ENCODE results near the gene INPP4B. TPM values are rescaled to one million over a fixed set of nuclear protein-coding genes. Genes with fewer than 3 reads are reported as not detected.
A peak's percentile ranks its signal among the peaks of the same experiment; 100 is the strongest.

INPP4B gene
- total RNA-seq, 1 donor from 2014 or later = 143 TPM

DNA sequence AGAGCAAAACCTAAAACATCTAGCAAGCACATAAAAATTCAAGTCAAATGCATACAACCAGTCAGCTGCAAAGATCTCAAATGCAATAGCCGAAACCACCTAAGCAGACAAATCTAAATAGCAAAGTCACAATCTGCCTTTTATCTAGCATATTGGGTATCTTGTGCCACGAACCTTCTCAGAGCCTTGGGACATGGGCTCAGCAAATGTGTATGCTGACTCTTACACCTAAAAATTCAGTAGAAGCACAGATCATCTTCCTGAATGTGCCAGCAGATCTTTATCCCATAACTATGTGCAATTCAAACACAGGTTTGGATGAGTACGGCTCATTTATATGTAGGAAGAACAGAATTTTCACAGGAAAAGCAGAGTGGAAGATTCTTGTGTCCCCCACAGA, 492.1 kb downstream of the INPP4B start:
- DNase-seq (ENCODE audit: low read depth) = no peak

DNA sequence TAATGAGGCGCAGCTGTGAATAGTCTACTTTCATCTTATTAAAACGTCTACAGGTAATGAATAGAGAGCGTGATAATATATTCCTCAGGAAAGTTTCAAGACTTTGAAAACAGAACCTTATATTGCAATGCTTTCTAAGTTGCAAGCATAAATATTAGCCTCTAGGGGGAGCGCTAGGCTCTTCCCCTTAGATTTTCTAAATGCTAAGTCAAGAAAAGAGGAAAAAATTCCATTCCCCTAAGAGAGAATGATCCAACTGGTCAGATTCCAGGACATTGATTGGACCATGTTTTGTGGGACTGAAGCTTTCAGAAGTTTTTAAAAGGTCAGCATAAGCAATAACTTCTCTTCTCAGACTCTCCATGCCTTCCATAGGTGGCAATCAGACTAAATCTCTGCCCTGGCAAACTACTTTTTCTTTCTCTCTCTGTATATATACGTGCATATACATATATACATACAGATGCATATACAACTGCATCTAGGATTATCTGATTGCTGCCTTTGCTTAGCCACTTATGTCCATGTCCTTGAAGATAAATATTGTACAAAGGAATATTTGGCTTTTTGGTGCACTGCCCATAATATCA, 492.9 kb downstream of the INPP4B start:
- DNase-seq (ENCODE audit: low read depth) = peak; percentile 73

DNA sequence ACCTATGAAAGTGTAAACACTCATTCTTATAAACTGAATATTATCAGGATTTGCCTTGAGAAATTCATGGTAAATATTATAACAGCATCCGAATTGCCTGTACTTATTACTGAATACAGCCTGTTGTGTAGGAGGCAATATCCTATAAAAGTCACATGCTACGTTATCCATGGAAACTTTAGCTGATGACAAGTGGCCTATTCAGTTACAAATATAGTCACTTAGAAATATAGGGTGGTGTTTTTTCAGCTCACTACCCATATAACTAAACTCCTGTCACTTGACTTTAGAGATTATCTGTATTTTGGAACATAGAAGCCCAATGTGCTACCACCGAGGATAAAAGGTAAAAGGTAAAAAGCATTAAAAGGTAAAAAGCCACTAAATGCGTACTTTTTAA, 493.4 kb downstream of the INPP4B start:
- DNase-seq (ENCODE audit: low read depth) = no peak

DNA sequence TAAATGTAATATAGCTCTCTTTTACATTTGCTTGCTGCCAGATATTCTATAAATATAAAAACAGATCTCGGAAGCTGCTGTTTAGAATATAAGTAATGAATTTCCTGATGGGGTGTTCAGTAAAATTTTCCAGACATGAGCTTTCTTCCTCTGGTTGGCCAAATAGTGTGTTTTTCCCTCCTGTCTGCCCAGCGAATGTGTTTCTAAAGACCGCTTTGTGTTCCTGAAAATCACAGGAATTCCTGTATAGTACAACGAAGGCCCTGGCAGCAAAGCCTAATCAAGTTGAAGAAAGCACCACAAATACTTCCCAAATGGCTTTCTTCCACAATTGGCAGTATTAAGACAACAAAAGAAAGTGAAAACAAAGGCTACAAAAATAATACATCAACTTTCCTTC, 494.1 kb downstream of the INPP4B start:
- no peak for DNase-seq (ENCODE audit: low read depth)

DNA sequence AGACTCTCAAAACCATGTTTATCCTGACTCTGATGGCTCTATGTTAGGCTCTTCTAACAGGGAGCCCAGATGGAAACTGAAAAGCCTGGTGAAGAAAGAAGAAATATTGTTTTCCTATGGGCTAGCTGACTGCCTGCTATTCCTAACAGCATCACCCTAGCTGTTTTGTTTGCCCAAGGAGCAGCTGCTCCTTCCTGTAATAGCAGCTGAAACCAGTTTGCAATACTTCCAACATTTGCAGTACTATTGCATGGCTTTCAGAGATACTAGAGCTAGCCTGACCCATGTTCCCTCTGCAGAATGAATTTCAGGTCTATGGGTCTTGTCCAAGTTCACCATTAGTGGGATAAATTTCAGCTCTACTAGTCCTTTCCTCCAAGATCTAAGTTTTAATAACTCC, 495.2 kb downstream of the INPP4B start:
- DNase-seq (ENCODE audit: low read depth) = peak; percentile 83

DNA sequence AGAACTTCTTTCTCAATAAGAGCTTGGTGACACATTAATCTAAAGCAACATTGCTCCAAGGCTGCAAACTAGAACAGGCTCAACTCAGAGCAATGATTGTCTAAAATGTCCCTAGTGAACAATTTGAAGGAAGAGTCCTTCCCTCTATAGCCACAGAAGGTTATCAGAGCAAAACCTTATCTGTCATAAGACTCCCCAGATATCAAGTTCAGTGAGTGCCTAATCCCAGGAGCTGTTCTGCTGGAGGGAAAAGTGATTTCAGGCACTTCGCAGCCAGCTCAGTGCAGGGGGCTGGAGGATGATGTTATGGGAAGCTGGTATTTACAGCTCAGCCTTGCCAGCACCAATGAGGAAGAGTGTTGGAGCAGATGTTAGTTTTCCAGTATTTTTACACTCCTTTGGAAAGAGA, 497.5 kb downstream of the INPP4B start:
- no peak for DNase-seq (ENCODE audit: low read depth)

DNA sequence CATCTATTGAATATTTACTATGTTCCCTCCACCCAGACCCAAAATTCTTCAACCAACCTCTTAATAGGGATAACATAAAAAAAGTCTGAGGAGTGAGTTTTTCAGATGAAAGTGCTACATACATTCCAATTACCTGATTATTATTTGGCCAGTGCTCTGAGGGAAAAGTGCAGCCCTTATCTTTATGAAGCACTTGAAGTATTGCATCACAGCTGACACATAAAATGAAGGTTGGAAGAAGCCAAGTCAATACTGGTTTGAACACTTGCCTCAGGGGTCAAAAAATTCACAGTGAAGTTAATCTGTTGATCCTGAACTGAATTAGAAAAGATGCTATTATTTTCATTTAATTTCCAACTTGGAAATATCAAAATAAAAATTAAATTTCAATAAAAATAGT, 498.9 kb downstream of the INPP4B start:
- no peak for DNase-seq (ENCODE audit: low read depth)

DNA sequence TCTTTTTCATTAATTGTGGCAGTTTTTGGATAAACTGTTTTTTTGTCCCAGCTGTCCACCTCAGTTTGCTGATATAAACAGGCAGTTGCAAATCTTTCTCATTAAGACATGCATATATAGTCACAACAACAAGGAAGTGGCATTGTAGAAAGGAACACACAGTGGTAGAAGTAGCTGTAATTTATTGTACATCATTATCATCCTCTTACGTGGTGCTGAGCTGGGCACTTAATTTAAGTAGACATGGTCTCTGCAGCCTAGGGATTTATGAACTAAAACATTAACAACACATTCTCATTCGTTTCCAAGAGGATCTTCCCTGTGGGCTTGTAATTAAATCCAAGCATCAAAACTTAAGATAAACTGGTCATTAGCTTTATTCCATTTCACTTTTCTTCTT, 500.2 kb downstream of the INPP4B start:
- DNase-seq (ENCODE audit: low read depth) = no peak

DNA sequence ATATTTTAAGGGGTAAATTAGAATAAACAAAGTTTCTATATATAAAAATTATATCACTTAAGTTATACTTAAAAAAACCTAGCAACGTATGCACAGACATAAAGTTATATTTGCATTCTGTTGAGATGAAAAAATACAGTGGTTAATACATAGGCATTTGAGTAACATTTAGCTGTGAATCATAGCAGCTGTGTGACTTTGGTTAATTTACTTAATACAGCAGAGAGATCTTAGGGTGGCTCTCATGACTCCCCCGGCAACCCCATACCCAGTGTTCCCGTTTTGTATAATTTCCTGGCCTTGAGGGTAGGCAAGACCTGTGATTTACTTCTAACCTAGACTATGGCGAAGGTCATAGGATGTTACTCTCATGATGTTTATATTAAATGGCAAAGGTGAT, 504.8 kb downstream of the INPP4B start:
- DNase-seq (ENCODE audit: low read depth) = no peak

DNA sequence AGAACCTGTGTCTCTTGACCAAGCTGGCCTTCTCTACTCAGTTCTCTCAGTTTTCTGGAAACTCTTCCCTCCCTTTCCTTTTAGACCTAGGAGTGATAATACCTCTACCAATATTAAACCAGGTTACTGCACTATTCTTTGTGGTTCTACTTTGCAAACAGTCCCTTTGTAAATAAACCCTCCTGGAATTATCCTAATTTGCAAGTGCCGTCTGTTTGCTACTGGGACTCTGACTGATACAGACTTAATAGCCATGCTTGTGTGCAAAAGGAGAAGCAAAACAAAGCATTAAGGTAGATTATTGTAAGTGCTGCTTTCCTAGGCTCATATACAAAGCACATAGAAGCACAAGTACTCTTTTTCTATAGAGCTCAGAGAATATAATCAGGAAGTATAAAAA, 507.0 kb downstream of the INPP4B start:
- no peak for DNase-seq (ENCODE audit: low read depth)

DNA sequence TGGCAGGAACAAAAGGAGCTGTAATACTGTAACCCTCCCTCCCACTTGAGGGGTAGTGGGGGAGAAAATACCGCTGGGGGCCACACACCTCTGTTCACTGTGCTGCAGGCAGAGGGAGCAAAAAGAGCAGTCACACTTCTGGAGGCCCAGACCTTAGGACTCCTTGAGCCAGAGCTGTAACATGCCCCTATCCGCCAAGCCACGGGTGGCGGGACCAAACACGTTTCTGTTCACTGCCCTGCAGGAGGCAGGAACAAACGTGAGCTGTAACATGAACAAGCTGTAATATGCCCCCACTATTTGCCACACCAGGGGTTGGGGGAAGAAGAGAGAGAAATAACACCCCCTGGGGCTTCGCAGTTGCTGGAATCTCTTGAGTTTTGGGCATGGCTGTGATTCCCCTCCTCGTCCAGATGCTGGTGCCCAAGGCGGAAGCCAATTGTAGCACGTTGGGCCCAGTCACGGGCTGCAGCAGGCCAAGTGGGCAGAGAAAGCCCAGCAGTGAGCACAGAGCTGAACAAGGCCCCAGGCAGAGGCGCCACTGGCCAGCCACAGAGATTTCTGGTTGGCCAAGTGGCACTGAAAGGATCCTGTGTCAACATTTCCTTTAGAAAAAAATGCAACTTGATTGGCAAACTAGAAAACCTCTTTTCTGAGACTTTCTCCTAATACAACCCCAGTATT, 509.7 kb downstream of the INPP4B start:
- no peak for DNase-seq (ENCODE audit: low read depth)

DNA sequence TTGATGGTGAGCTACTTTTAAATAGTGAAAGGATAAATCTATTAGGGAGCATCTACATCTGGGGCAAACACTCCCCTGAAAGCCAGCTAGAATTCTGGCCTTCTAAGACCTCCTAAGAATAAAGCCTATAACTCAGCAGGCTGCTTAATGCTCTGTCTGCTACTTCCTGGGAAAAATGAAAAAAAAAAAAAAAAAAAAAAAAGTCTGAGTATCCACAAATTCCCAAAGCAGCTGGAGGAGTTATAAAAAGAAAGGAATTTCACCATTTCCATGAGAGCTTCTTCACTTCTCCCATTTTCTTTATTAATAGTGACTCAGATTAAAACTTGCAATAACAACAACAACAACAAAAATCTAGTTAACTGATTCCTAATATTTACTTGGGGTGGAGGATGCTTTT, 511.2 kb downstream of the INPP4B start:
- DNase-seq (ENCODE audit: low read depth) = peak; percentile 45

DNA sequence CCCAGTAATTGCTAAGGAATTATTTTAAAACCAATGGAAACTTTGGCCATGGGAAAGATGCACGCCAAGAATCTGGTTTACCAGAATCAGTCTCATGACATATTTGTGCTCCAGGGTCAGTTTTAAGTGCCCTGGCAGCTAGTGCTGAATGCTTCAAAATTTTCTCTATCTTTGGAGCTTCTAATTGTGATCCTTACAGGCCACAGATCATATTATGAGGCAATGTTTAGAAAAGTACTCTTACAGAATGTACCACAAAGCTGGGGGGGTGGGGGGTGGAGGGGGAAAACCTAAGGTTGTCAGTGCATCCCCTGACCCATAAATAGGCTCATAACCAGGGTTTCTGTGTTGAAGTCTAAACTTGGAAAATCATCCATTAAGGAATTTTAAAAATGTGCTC, 514.5 kb downstream of the INPP4B start:
- DNase-seq (ENCODE audit: low read depth) = peak; percentile 73

DNA sequence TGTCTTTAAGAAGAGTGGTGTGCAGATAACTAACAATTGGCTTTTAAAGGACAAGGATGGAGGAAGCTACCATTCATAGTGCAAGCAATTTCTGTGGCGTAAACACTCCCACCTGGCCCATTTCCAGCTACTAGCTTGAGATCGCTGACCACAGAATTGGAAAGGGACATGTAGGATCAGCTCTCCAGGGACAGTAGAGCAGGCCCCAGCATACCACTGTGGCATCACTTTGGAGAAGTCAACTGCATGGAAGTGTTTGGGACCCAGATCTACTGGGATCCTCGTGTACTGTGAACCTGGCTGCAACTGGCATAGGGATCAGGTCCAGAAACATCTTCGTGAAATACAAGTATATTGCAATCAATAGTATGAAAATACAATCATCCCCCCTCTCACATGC, 515.0 kb downstream of the INPP4B start:
- peak; percentile 92 for DNase-seq (ENCODE audit: low read depth)

DNA sequence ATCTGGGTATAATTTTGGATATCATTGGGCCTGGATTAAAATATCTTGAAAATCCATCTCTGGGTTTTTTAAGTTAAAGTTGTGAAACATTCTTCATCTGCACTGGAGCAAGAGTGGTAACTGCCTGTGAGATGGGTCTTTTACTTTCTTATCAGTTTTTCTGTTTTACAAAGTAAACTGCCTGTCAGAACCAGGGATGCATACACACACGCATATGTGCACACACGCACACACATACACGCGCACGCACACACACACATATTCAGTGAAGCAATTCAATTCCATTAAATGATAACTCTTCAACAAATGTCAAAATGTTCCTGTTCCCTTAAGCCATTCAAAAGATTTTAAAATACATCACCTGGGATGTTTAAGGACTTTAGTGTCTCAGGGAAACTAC, 515.8 kb downstream of the INPP4B start:
- no peak for DNase-seq (ENCODE audit: low read depth)

DNA sequence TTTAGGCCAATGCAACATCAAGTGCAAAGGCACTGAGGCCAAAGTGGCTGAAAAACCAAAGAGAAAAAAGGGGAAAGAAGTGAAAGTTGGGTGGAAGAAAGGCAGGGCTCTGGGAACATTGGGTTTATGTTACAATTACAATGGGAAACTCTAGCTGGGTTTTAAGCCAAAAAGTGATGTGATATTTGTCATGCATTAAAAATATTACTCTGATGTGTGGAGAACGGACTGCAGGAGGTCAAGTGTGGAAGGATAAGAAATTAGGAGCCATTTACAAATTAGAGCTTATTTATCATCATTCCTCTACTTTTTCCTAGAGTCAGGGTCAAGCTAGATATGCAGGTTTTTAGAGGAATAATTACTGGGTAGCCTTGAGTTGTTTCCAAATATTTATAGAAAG, 516.8 kb downstream of the INPP4B start:
- no peak for DNase-seq (ENCODE audit: low read depth)

DNA sequence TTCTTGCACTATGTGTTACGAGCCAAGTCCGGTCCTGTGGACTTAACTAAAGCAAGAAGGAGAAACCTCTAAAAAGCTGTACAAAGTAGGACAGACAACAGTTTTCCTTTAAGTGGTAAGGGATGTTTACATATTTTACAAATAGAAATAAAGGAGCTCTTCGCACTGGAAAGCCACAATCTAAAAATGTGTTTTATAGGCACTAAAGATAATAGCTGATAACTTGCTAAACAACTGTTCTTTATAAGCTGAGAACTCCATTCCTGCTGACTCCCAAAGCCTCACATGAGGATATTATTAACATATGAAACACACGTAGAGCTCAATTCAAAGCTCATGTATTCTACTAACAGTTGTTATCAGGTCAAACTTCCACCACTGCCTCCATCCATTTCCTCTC, 519.9 kb downstream of the INPP4B start:
- DNase-seq (ENCODE audit: low read depth) = no peak

DNA sequence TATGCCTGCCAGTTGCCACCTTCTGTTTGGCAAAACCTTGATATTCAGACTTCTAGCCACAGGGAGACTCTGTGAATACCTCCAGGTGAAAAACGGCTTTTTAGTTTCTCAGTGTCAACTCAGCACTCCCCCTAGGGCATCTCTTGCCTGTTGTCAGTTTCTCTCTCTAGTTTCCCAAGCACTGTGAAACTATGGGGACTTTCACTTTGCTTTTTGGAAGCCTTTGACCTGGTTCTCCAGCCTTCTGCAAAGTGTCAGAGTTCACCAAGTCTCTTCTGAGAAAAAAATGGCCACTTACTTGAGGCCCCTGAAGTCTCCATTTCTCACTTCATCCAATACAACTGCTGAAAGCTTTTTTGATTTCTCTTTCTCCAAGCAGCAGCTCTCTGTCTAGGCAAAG, 521.5 kb downstream of the INPP4B start:
- no peak for DNase-seq (ENCODE audit: low read depth)

DNA sequence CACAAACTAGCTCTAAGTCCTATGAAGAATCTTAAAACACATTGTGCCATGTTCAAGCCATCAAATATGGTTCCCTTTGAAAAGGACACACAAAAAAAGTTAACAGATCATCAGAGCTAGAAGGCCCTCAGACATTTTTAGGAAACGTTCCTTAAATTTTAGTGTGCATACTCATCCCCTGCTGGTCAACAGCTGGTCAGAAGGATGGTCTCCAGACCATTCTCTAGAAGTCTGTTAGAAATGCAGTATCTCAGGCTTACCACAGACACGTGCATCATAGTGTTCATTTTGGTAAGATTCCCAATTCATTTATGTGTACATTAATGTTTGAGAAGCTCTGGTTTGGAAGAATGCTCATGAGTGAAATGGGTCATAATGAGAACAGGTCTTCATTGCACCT, 523.1 kb downstream of the INPP4B start:
- DNase-seq (ENCODE audit: low read depth) = no peak

DNA sequence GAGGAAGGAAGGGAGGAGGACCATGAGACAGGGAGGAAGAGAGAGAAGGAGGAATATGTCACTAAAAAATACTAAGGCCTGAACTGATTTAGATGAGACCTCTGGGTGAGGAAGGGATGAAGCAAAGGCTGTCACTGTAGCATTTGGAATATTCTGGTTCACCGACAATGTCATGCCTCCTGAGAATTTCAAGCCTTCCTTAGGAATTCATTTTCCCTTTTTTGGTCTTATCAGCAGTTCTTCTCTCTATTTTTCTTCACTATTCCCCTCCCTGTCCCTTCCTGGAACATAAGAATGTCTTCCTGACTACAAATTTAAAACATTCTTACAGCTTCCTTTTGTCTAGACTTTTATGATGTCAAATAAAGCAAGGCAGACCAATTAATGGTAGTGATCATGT, 527.8 kb downstream of the INPP4B start:
- no peak for DNase-seq (ENCODE audit: low read depth)

DNA sequence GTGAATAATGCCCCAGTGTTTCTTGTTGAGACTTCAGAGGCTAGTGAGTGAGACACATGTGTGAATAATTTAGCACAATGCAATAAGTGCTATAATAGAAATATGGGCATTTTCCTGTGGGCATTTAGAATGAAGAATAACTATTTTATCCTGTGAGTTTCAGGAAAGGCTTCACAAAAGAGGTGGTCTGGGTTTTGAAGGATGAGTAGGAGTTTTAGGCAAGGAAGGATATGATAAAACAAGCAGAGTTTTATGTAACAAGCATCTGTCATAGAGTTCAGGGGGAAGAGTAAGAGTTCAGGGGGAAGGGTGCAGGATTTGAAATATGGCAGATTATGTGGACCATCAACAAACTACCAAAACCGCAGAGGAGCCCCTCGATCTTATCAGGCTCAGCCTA, 529.2 kb downstream of the INPP4B start:
- DNase-seq (ENCODE audit: low read depth) = no peak

DNA sequence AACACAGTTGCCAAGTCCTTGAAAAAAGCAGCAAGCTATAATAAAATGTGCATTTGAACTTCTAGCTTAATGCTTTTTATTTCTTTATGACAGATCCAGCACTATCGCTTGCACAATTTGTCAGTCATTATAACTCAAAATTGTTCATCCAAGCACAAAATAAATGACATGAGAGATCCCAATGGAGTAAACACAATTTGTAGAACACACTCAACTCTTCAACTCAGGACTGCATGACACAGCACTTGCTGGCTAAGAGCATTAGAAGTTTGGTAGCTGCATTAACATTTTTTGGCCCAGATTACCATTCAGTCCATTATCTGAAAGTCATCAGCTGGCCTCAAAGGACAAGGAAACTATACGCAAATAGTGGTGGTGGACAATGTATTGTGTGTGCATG, 530.1 kb downstream of the INPP4B start:
- DNase-seq (ENCODE audit: low read depth) = no peak

DNA sequence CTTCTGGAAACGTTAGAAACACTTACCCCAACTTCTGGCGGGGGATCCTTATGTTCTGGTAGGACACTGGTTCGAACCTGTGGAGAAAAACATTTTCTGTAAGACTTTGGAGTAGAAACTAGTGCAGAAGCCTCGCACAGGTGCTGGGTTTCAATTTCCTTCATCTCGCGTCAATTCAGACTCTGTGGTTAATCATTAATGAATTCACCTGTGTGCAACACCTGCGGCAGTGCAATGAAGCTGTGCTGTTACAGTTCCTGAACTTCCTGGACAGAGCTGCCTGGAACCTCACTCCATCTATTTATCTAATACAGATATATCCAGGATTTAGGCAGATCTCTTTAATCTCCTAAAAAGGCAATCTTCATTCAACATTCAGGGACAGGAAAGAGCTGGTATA, 531.4 kb downstream of the INPP4B start:
- no peak for DNase-seq (ENCODE audit: low read depth)

DNA sequence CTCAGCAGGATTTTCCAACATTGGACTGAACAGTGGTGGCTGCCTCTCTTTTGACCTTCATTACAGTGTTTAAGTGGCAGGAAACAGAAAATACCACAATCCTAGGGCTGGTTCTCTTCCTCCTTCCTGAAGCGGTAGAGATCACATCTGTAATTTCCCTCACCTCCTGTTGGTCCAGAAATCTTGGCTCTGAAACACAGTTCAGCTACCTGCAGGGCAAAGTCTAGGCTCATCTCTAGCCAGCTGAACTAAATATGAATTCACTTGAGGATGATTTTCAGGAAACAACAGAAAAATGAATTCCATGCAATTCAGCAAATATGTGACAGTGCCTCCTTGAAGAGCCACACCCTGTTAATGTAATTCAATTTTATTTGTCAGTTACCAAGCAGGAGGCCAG, 531.9 kb downstream of the INPP4B start:
- DNase-seq (ENCODE audit: low read depth) = no peak

Data from myocyte (in vitro differentiated cells).